NCI-H748 (cell line): ENCODE data around the gene RCOR2.
A peak's percentile ranks its signal among the peaks of the same experiment; 100 is the strongest.

Experiments used
- DNase-seq: peaks from one replicate; lab custom pipeline; 2025; ENCODE audit not compliant: unreplicated experiment; lab: John Stamatoyannopoulos, UW

The RCOR2 gene

GRCh38 chr11:63907808-63908530 is 9.0 kb downstream of the RCOR2 start:
- DNase-seq = no peak

GRCh38 chr11:63907063-63907462 is 9.9 kb downstream of the RCOR2 start:
- DNase-seq = no peak

- DNase-seq = no peak
Measured at GRCh38 chr11:63906585-63906984, 10.4 kb downstream of the RCOR2 start.

GRCh38 chr11:63906087-63906486 is 10.9 kb downstream of the RCOR2 start:
- no peak for DNase-seq

- DNase-seq = no peak
Measured at GRCh38 chr11:63905179-63905578, 11.8 kb downstream of the RCOR2 start.

GRCh38 chr11:63904743-63905142 is 12.2 kb downstream of the RCOR2 start:
- DNase-seq = no peak

- no peak for DNase-seq
Measured at GRCh38 chr11:63903884-63904283, 13.1 kb downstream of the RCOR2 start.

- DNase-seq = no peak
Measured at GRCh38 chr11:63901660-63902059, 15.3 kb downstream of the RCOR2 start.

- no peak for DNase-seq
Measured at GRCh38 chr11:63897459-63898146, 19.4 kb downstream of the RCOR2 start.

GRCh38 chr11:63896071-63896470 is 20.9 kb downstream of the RCOR2 start:
- no peak for DNase-seq

GRCh38 chr11:63893355-63893754 is 23.6 kb downstream of the RCOR2 start:
- DNase-seq = no peak

- no peak for DNase-seq
Measured at GRCh38 chr11:63892228-63892627, 24.7 kb downstream of the RCOR2 start.

GRCh38 chr11:63890368-63890767 is 26.6 kb downstream of the RCOR2 start:
- DNase-seq = no peak

- DNase-seq = no peak
Measured at GRCh38 chr11:63889344-63889743, 27.6 kb downstream of the RCOR2 start.

GRCh38 chr11:63888170-63889086 is 28.5 kb downstream of the RCOR2 start:
- peak; percentile 47 for DNase-seq

GRCh38 chr11:63887386-63887999 is 29.5 kb downstream of the RCOR2 start:
- no peak for DNase-seq

GRCh38 chr11:63884196-63884932 is 32.6 kb downstream of the RCOR2 start:
- no peak for DNase-seq

GRCh38 chr11:63883791-63884190 is 33.2 kb downstream of the RCOR2 start:
- no peak for DNase-seq

- peak; percentile 16 for DNase-seq
Measured at GRCh38 chr11:63882555-63883242, 34.3 kb downstream of the RCOR2 start.

- no peak for DNase-seq
Measured at GRCh38 chr11:63880403-63880790, 36.6 kb downstream of the RCOR2 start.
